Transverse colon (tissue), 3 donors: Measurements from ENCODE around the gene BORCS6.
"Not testable (repeated sequence)": the region's sequence is repeated elsewhere in the genome, so short reads cannot be mapped to it uniquely, and the experiment has no call there.

ENCODE experiments used
- POLR2A ChIP-seq: fragments of 450-650 bp; IDR thresholded peaks from one replicate; pipeline ENCODE4 v1.6.1; 2016; ENCODE audit warnings: antibody characterized with exemption, mild to moderate bottlenecking, moderate library complexity
- TF ChIP-seq, protein P1 (sequence below), 5 experiments: fragments of 200-600 bp in 3 of 5; fragments of 450-650 bp in 2 of 5; sonication (generic) in 3 of 5; IDR thresholded peaks; 1 replicate in 2 of 5; 2 replicates in 3 of 5; pipeline ENCODE4 v1.5.1; 2016 to 2017; ENCODE audit warnings: antibody characterized with exemption in 5 of 5, inconsistent platforms in 3 of 5, mild to moderate bottlenecking in 2 of 5, moderate library complexity in 1 of 5

- TF ChIP-seq, protein P1, sequence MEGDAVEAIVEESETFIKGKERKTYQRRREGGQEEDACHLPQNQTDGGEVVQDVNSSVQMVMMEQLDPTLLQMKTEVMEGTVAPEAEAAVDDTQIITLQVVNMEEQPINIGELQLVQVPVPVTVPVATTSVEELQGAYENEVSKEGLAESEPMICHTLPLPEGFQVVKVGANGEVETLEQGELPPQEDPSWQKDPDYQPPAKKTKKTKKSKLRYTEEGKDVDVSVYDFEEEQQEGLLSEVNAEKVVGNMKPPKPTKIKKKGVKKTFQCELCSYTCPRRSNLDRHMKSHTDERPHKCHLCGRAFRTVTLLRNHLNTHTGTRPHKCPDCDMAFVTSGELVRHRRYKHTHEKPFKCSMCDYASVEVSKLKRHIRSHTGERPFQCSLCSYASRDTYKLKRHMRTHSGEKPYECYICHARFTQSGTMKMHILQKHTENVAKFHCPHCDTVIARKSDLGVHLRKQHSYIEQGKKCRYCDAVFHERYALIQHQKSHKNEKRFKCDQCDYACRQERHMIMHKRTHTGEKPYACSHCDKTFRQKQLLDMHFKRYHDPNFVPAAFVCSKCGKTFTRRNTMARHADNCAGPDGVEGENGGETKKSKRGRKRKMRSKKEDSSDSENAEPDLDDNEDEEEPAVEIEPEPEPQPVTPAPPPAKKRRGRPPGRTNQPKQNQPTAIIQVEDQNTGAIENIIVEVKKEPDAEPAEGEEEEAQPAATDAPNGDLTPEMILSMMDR (IDR thresholded peaks at IDR 0.05) = not testable (repeated sequence)
- TF ChIP-seq POLR2A = not testable (repeated sequence)
Measured at GRCh38 chr17:8170186-8170585, 19.8 kb downstream of the BORCS6 start.
